SK-N-SH (cell line): ENCODE measurements around the gene RPH3AL. TPM values are rescaled to one million over a fixed set of nuclear protein-coding genes. Genes with fewer than 3 reads are reported as not detected.

Experiments
- CTCF ChIA-PET: fragments of 300-600, 350-600 bp; formaldehyde crosslinking; extraction: SDS; loops from one replicate; lab custom pipeline; 2021; lab: Yijun Ruan, JAX
- POLR2A ChIA-PET: fragments of 350-600 bp; sonication (Branson Sonifier 250); formaldehyde crosslinking; extraction: SDS; loops from one replicate; lab custom pipeline; 2020; ENCODE audit warnings: antibody characterized with exemption, inconsistent platforms; lab: Yijun Ruan, JAX
- DNase-seq: peaks from one replicate; pipeline ENCODE4 v3.0.0; 2012
- H2AFZ ChIP-seq: fragments of 200-600 bp; sonication (generic); 2 replicates; pipeline ENCODE4 v1.8.1; 2016; ENCODE audit warnings: antibody characterized with exemption, mild to moderate bottlenecking, low read depth
- H3F3A ChIP-seq: fragments of 200-600 bp; sonication (generic); replicated peaks from 2 replicates; pipeline ENCODE3; 2016; ENCODE audit warnings: antibody characterized with exemption, mild to moderate bottlenecking; ENCODE audit not compliant: insufficient read depth
- H3K27ac ChIP-seq, 2 experiments: fragments of 200-500 bp in 1 of 2; fragments of 200-600 bp in 1 of 2; sonication (Bioruptor generic) in 1 of 2; sonication (generic), shearing (Covaris generic) in 1 of 2; 2 replicates each; pipeline versions ENCODE4 v1.5.1 to v1.6.1; 2014 to 2016; ENCODE audit warnings: low read depth in 2 of 2, inconsistent platforms in 1 of 2, low read length in 1 of 2, mild to moderate bottlenecking in 1 of 2, mixed read lengths in 1 of 2
- H3K27me3 ChIP-seq: fragments of 200-600 bp; sonication (generic), shearing (Covaris generic); 2 replicates; pipeline ENCODE4 v1.6.1; 2016; ENCODE audit warnings: mixed run types; ENCODE audit not compliant: insufficient read depth
- H3K36me3 ChIP-seq, 2 experiments: fragments of 200-500 bp in 1 of 2; fragments of 200-600 bp in 1 of 2; sonication (Bioruptor generic) in 1 of 2; sonication (generic) in 1 of 2; replicated peaks in 1 of 2; 2 replicates each; pipeline versions ENCODE3 to v1.5.1; 2014 to 2016; ENCODE audit warnings: low read length in 1 of 2, mild to moderate bottlenecking in 1 of 2; ENCODE audit not compliant: insufficient read depth in 2 of 2, control insufficient read depth in 1 of 2
- H3K4me1 ChIP-seq, 2 experiments: fragments of 200-500 bp in 1 of 2; fragments of 200-600 bp in 1 of 2; sonication (Bioruptor generic) in 1 of 2; sonication (generic), shearing (Covaris generic) in 1 of 2; 2 replicates each; pipeline versions ENCODE4 v1.5.1 to v1.6.1; 2014 to 2016; ENCODE audit warnings: low read depth in 1 of 2, low read length in 1 of 2, mixed run types in 1 of 2; ENCODE audit not compliant: insufficient read depth in 2 of 2, control insufficient read depth in 1 of 2
- H3K4me2 ChIP-seq: fragments of 200-600 bp; sonication (generic), shearing (Covaris generic); 2 replicates; pipeline ENCODE4 v1.6.1; 2017; ENCODE audit warnings: mixed run types
- H3K4me3 ChIP-seq, 2 experiments: fragments of 200-500 bp in 1 of 2; fragments of 200-600 bp in 1 of 2; sonication (Bioruptor generic) in 1 of 2; sonication (generic), shearing (Covaris generic) in 1 of 2; 2 replicates each; pipeline versions ENCODE4 v1.5.1 to v1.8.1; 2014 to 2016; ENCODE audit warnings: low read depth in 2 of 2, inconsistent platforms in 1 of 2, low read length in 1 of 2, mild to moderate bottlenecking in 1 of 2, mixed read lengths in 1 of 2, moderate library complexity in 1 of 2
- H3K79me2 ChIP-seq: fragments of 200-600 bp; sonication (generic); 2 replicates; pipeline ENCODE4 v1.8.1; 2017; ENCODE audit warnings: mild to moderate bottlenecking; ENCODE audit not compliant: insufficient read depth
- H3K9ac ChIP-seq: fragments of 200-600 bp; sonication (generic); 2 replicates; pipeline ENCODE4 v1.6.1; 2017; ENCODE audit warnings: mixed run types
- H3K9me2 ChIP-seq: fragments of 200-600 bp; sonication (generic); 2 replicates; pipeline ENCODE4 v1.6.1; 2017; ENCODE audit warnings: mixed run types
- H3K9me3 ChIP-seq: fragments of 200-600 bp; sonication (generic); 2 replicates; pipeline ENCODE4 v1.6.1; 2017; ENCODE audit warnings: mixed run types, mild to moderate bottlenecking, moderate library complexity
- H4K20me1 ChIP-seq: fragments of 200-600 bp; sonication (generic); 2 replicates; pipeline ENCODE4 v1.6.1; 2017; ENCODE audit warnings: mild to moderate bottlenecking, mixed run types; ENCODE audit not compliant: insufficient read depth
- CHD2 ChIP-seq: fragments of 150-350 bp; IDR thresholded peaks from 2 replicates; pipeline ENCODE4 v1.6.1; 2018; ENCODE audit warnings: low read length; ENCODE audit not compliant: partially characterized antibody
- FOSL2 ChIP-seq: IDR thresholded peaks from 2 replicates; pipeline ENCODE4 v1.4.0; 2012; ENCODE audit warnings: low read depth, mild to moderate bottlenecking, moderate library complexity, borderline replicate concordance
- FOXJ3 ChIP-seq: sonication (generic); formaldehyde crosslinking; IDR thresholded peaks from 2 replicates; pipeline ENCODE4 v1.5.1; 2020; ENCODE audit warnings: mild to moderate bottlenecking, missing genetic modification reagents
- GABPA ChIP-seq: IDR thresholded peaks from 2 replicates; pipeline ENCODE4 v1.4.0; 2012; ENCODE audit warnings: low read depth, mild to moderate bottlenecking
- GATA2 ChIP-seq: sonication (generic); formaldehyde crosslinking; IDR thresholded peaks from 2 replicates; pipeline ENCODE4 v1.5.0; 2020; ENCODE audit warnings: mild to moderate bottlenecking, missing genetic modification reagents
- IRF3 ChIP-seq: fragments of 150-350 bp; IDR thresholded peaks from 2 replicates; pipeline ENCODE4 v1.6.1; 2016; ENCODE audit warnings: mild to moderate bottlenecking, low read depth, low read length
- MEF2A ChIP-seq: IDR thresholded peaks from 2 replicates; pipeline ENCODE4 v1.4.0; 2012; ENCODE audit warnings: low read depth, borderline replicate concordance
- MXI1 ChIP-seq: IDR thresholded peaks from 2 replicates; pipeline ENCODE4 v1.6.1; 2012; ENCODE audit warnings: mild to moderate bottlenecking, low read depth, low read length, improper control_type of control experiment
- NRF1 ChIP-seq: IDR thresholded peaks from 2 replicates; pipeline ENCODE4 v1.6.1; 2012; ENCODE audit warnings: low read depth, mild to moderate bottlenecking, low read length
- PBX3 ChIP-seq: IDR thresholded peaks from 2 replicates; pipeline ENCODE4; 2012
- POLR2AphosphoS5 ChIP-seq: IDR thresholded peaks from 2 replicates; pipeline ENCODE4 v1.6.1; 2012; ENCODE audit warnings: low read depth, low read length
- REST ChIP-seq: IDR thresholded peaks from 2 replicates; pipeline ENCODE4 v1.6.1; 2012; ENCODE audit warnings: mild to moderate bottlenecking, low read depth, low read length, moderate library complexity
- RFX5 ChIP-seq: IDR thresholded peaks from 2 replicates; pipeline ENCODE4 v1.6.1; 2012; ENCODE audit warnings: mild to moderate bottlenecking, improper control_type of control experiment, low read length
- SIN3A ChIP-seq: IDR thresholded peaks from 2 replicates; pipeline ENCODE4 v1.6.1; 2012; ENCODE audit warnings: low read depth, mild to moderate bottlenecking, low read length, moderate library complexity, borderline replicate concordance
- SMC3 ChIP-seq: IDR thresholded peaks from 2 replicates; pipeline ENCODE4 v1.6.1; 2012; ENCODE audit warnings: low read depth, low read length, improper control_type of control experiment
- TAF1 ChIP-seq: IDR thresholded peaks from 2 replicates; pipeline ENCODE4 v1.6.1; 2012; ENCODE audit warnings: low read depth, mild to moderate bottlenecking, low read length, moderate library complexity, borderline replicate concordance
- TCF12 ChIP-seq: IDR thresholded peaks from 2 replicates; pipeline ENCODE4 v1.4.0; 2012
- TEAD4 ChIP-seq: IDR thresholded peaks from 2 replicates; pipeline ENCODE4 v1.4.0; 2012; ENCODE audit warnings: mild to moderate bottlenecking, borderline replicate concordance; ENCODE audit not compliant: insufficient read depth
- USF2 ChIP-seq: fragments of 150-350 bp; IDR thresholded peaks from 2 replicates; pipeline ENCODE4 v1.6.1; 2017; ENCODE audit warnings: antibody characterized with exemption, low read length, low read depth, borderline replicate concordance
- YY1 ChIP-seq: IDR thresholded peaks from 2 replicates; pipeline ENCODE4 v1.4.0; 2012; ENCODE audit warnings: low read depth, mild to moderate bottlenecking
- ZBTB33 ChIP-seq: IDR thresholded peaks from 2 replicates; pipeline ENCODE4 v1.4.0; 2012; ENCODE audit warnings: low read depth, borderline replicate concordance
- WGBS: methylation state at CpG from one replicate; pipeline ENCODE4 v1.1.6; 2017; ENCODE audit warnings: low lambda C conversion rate; 5-methylcytosine and 5-hydroxymethylcytosine counted together
- polyA plus RNA-seq, 3 experiments: library from polyadenylated mRNA; depleted of rRNA; stranded (reverse); fragments of >200 nt; gene quantifications; 2 replicates each; pipeline ENCODE4 v1.2.3, GENCODE V29; 2012

The RPH3AL gene
- polyA plus RNA-seq, 1 of the 3 experiments (the other 2 are of a cell fraction): 2.9 TPM

- no peaks in the 10 kb centered on the region for H3K79me2 ChIP-seq
- H3K36me3 ChIP-seq: no peaks in the 10 kb centered on the region
- no peaks in the 10 kb centered on the region for H3K9me3 ChIP-seq
- 90% methylated on average over 18 of the region's 18 CpGs for whole genome bisulfite sequencing
- no peak for TF ChIP-seq USF2
- TF ChIP-seq GABPA: no peak
- no peak for TF ChIP-seq FOSL2
- TF ChIP-seq MXI1: no peak
- no peak for TF ChIP-seq POLR2AphosphoS5
- H4K20me1 ChIP-seq: no peaks in the 10 kb centered on the region
- H3K4me3 ChIP-seq: no peak overlapping the region
- H3K27me3 ChIP-seq: no peaks in the 10 kb centered on the region
- H3K9me2 ChIP-seq: no peaks in the 10 kb centered on the region
- H3K27ac ChIP-seq: no peak overlapping the region
- no peaks in the 10 kb centered on the region for H3K4me1 ChIP-seq
- no peak for DNase-seq
- H3K4me2 ChIP-seq: no peak overlapping the region
- H3K9ac ChIP-seq: no peak overlapping the region
- ChIA-PET POLR2A (no interaction called here), CTCF (no interaction called here)
- no peak overlapping the region for H2AFZ ChIP-seq
- H3F3A ChIP-seq: no peaks in the 10 kb centered on the region
These were observed 62.0 kb downstream of the RPH3AL start for GRCh38 chr17:290626-291025.

GRCh38 chr17:290121-290521 is 62.5 kb downstream of the RPH3AL start:
- Histone ChIP-seq H3K9me3 (no peaks in the 10 kb centered on the region), H3K4me1 (no peaks in the 10 kb centered on the region), H4K20me1 (no peaks in the 10 kb centered on the region), H2AFZ (no peak overlapping the region), H3K36me3 (no peaks in the 10 kb centered on the region), H3K79me2 (no peaks in the 10 kb centered on the region), H3K27me3 (no peaks in the 10 kb centered on the region), H3K9me2 (no peaks in the 10 kb centered on the region), H3K4me3 (no peak overlapping the region), H3K4me2 (no peak overlapping the region), H3K27ac (no peak overlapping the region), H3K9ac (no peak overlapping the region), H3F3A (no peaks in the 10 kb centered on the region)
- DNase-seq: no peak
- POLR2A ChIA-PET: no interaction called here
- CTCF ChIA-PET: no interaction called here
- WGBS: 83% methylated on average over 11 of the region's 21 CpGs
- TF ChIP-seq RFX5 (no peak), SIN3A (no peak), TEAD4 (no peak), SMC3 (no peak), FOSL2 (no peak), FOXJ3 (no peak), MEF2A (no peak), NRF1 (no peak), GATA2 (CRISPR knock-in tag) (no peak), CHD2 (no peak), TAF1 (no peak), TCF12 (no peak), PBX3 (no peak), IRF3 (no peak), REST (no peak), YY1 (no peak), ZBTB33 (no peak)
